ENCODE measurements around the gene KCNMA1. TPM values are rescaled to one million over a fixed set of nuclear protein-coding genes. Genes with fewer than 3 reads are reported as not detected.
"Not testable (repeated sequence)": the region's sequence is repeated elsewhere in the genome, so short reads cannot be mapped to it uniquely, and the experiment has no call there.

The KCNMA1 gene
- 1 to 10 TPM; 3.1 to 4.1 (median 3.9) TPM for polyA plus RNA-seq (ENCODE audit: insufficient read length in 3 of 3)

GRCh38 chr10:77637532-77638320 is at the start of gene KCNMA1:
KCNMA1 (minus strand) TSS chr10:77637808.
- DNase-seq (ENCODE audit: low read depth in 3 of 3, low spot score in 2 of 3) = no peak

DNA sequence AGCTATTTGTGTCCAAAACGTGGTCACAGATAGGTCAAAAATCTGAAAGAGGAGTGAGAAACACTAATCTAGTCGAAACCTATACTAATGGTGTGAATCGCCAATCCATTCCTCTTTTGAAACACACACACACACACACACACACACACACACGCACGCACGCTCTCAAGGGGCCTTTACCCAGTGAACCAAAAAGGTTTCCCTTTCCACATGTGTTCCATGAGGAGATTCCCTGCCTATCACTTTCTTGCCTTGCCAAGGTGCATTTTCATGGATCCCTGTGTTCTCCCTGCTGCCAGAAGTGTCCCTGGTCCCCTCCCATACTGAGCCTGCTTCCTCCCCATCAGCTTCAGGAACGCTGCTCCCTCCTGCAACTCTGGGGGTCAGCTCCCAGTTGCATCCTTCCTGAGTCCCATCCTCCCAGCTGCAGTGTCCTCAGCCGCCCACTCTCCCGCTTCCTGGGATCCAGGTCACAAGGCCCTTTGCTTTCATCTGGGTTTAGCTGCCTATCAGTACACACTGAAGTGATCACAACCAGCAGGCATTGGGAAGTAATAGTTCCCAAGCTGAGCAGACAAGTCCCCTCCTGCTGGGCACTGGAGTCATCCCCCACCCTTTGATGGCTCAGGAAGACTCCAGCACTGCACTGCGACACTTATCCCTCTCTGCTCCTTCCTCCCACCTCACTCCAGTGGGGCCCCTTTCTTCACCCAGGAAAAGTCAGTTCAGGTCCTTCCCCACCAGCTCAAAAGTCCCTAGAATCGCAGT is 49.2 kb upstream of the KCNMA1 start:
- no peak for DNase-seq (ENCODE audit: low read depth in 3 of 3, low spot score in 2 of 3)

GRCh38 chr10:77686096-77686495 is 48.5 kb upstream of the KCNMA1 start:
- DNase-seq (ENCODE audit: low read depth in 3 of 3, low spot score in 2 of 3) = no peak

DNA sequence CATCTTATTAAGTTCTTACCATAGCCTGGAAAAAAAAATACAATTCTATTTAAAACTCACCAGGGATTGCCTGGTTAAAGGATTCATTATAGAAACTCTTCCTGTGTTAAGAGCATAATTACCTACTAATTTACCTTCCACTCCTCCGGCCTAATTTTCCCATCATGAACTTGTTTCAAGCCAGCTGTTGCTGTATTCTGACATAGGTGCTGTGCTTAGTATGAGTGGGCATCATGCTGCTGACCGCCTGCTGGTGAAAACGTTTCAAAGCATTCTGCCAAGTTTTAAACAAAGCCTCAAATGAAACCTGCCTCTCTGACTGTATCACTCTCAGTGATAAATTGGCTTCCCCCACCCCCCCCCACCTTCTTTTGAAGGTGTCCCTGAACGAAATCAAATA is 47.8 kb upstream of the KCNMA1 start:
- no peak for DNase-seq (ENCODE audit: low read depth in 3 of 3, low spot score in 2 of 3)

DNA sequence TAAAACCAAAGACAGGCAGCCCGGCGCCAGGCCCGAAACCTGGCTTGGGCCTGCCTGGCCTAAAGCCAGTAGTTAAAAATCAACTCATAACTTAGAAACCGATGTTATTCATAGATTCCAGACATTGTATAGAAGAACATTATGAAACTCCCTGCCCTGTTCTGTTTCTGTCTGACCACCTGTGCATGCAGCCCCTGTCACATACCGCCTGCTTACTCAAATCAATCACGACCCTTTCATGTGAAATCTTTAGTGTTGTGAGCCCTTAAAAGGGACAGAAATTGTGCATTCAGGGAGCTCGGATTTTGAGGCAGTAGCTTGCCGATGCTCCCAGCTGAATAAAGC is 45.5 kb upstream of the KCNMA1 start:
- not testable (repeated sequence) for DNase-seq (ENCODE audit: low read depth in 3 of 3, low spot score in 2 of 3)

DNA sequence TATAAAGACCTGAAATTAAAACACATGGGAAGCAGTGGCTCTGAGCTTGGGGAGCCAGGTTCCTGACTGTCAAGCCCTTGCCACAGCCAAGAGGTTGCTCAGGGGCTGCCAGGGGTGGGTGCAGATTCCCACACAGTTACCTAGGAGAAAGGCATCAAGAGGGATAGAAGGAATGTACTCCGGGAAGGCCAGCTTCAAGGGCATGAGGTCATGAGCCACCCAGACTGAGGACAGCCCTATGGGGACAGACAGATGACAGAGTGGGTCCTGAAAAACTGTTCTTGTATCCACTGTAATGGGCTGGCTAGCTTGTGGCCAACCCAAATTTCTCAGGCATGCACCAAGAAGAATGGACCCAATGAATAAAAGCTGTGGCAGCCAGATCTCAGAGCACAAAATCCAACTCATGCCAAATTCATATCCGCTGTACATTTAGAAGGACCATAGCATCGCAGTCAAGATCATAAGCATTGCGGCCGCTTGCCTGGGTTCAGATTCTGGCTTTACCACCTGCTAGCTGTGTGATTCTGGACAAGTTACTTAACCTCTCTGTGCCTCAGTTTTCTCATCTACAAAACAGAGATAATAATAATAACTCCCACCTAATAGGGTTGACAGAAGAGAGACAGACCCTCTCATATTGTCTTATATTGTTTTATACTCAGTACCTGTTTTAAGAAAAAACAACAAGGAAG is 44.9 kb upstream of the KCNMA1 start:
- no peak for DNase-seq (ENCODE audit: low read depth in 3 of 3, low spot score in 2 of 3)

- DNase-seq (ENCODE audit: low read depth in 3 of 3, low spot score in 2 of 3) = no peak
These were observed 44.2 kb upstream of the KCNMA1 start for GRCh38 chr10:77681839-77682238.

GRCh38 chr10:77680811-77681210 is 43.2 kb upstream of the KCNMA1 start:
- DNase-seq (ENCODE audit: low read depth in 3 of 3, low spot score in 2 of 3) = no peak

GRCh38 chr10:77680065-77680464 is 42.5 kb upstream of the KCNMA1 start:
- DNase-seq (ENCODE audit: low read depth in 3 of 3, low spot score in 2 of 3) = no peak

DNA sequence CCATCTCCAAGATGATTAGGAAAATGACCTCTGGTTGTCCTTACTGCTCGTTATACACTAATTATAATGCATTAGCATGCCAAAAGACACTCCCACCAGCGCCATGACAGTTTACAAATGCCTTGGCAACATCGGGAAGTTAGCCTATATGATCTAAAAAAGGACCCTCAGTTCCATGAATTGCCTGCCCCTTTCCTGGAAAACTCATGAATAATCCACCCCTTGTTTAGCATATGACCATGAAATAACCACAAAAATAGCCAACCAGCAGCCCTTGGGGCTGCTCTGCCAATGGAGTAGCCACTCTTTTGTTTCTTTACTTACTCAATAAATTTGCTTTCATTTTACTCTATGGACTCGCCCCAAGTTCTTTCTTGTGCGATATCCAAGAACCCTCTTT is 41.6 kb upstream of the KCNMA1 start:
- no peak for DNase-seq (ENCODE audit: low read depth in 3 of 3, low spot score in 2 of 3)

- no peak for DNase-seq (ENCODE audit: low read depth in 3 of 3, low spot score in 2 of 3)
These were observed 40.5 kb upstream of the KCNMA1 start for GRCh38 chr10:77678146-77678545.

DNA sequence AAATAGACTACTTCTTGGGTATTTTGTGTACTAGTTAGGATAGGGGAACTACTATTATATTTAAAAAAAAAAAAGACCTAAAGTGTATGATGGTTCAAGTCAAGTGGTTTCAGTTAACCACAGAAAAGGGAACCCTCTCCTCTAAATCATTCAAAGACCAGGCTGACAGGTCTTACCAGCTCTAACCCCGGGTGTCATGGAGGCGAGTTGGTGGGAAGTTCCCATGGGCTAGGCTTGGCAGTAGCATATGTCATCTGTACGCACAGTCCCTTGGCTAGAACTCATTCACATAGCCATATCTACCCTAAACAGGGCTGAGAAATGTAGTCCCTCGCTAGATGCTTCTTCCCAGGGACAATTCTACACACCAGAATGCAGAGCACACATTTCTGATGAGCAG is 37.7 kb upstream of the KCNMA1 start:
- no peak for DNase-seq (ENCODE audit: low read depth in 3 of 3, low spot score in 2 of 3)

- DNase-seq (ENCODE audit: low read depth in 3 of 3, low spot score in 2 of 3) = no peak
These were observed 36.0 kb upstream of the KCNMA1 start for GRCh38 chr10:77673515-77674140.

- DNase-seq (ENCODE audit: low read depth in 3 of 3, low spot score in 2 of 3) = no peak
These were observed 35.5 kb upstream of the KCNMA1 start for GRCh38 chr10:77673101-77673500.

- DNase-seq (ENCODE audit: low read depth in 3 of 3, low spot score in 2 of 3) = no peak
These were observed 34.1 kb upstream of the KCNMA1 start for GRCh38 chr10:77671594-77672252.

- no peak for DNase-seq (ENCODE audit: low read depth in 3 of 3, low spot score in 2 of 3)
These were observed 33.3 kb upstream of the KCNMA1 start for GRCh38 chr10:77670817-77671443.

GRCh38 chr10:77669892-77670291 is 32.3 kb upstream of the KCNMA1 start:
- DNase-seq (ENCODE audit: low read depth in 3 of 3, low spot score in 2 of 3) = no peak

DNA sequence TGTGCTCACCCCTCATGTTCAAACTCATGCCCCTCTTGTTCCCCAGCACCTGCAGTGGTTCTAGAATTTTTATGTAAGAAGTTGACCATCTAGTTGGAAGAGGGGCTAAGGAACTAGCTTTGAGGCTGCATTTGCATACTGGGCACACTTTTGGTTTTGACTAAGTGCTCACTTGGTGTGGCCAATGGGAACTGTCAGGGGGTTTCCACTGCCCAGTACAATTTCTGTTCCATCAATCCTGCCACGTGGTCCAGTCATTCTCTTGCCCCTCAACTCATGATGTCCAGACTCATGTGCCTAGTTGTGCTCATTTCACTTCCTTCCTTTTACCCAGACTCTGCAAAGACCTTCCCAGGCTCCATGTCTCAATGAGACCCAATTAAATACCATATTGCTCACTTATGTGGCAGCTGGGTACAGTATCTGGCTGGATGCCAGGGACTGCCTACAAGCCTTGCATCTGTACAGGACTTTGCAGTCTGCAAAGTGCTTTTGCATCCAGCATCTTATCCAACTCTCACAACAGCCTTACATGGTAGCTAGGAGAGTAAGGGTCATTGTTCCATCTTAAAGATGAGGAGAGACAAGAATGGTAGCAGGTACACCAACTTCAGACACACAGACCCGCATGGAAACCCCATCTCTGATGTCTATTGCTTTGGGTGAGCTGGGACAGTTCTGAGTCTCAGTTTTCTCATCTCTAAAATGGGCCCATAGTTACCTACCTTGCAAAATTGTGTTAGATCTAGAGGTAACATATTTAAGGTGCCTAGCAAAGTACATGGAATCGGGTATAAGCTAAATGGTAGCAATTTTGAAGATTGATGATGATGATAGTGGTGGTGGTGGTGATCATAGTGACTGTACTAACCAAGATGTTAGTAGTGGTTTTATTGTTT is 30.1 kb upstream of the KCNMA1 start:
- no peak for DNase-seq (ENCODE audit: low read depth in 3 of 3, low spot score in 2 of 3)

DNA sequence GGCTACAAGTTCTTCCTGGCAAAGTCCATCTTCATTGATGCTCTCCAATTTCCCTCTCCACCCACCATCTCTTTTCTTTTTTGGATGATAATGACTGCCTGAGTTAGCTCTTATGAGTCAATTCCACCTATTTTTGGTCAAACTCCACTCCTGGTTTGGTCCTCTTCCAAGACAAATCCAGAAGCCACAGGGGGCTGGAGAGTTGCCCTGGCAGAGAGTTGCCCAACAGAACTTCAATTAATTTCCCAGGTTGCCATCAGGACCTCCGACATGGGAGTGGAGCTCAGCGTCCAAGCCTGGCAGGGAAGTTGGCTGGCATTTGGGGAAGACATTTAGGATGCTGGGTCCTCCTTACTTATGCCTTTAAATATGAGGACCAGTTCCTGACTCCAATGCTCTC is 29.2 kb upstream of the KCNMA1 start:
- no peak for DNase-seq (ENCODE audit: low read depth in 3 of 3, low spot score in 2 of 3)
